GM23248 (cell line): Measurements from ENCODE around the gene HMGN3. TPM values are rescaled to one million over a fixed set of nuclear protein-coding genes. Genes with fewer than 3 reads are reported as not detected.

ENCODE experiments used
- DNase-seq: peaks from one replicate; pipeline ENCODE4 v3.0.0-alpha.2; 2015
- H2AFZ ChIP-seq: fragments of 200-600 bp; sonication (generic); 2 replicates; pipeline ENCODE4 v1.6.1; 2016; ENCODE audit warnings: antibody characterized with exemption
- H3F3A ChIP-seq: fragments of 200-600 bp; sonication (generic); 2 replicates; pipeline ENCODE4 v1.6.1; 2016; ENCODE audit warnings: mild to moderate bottlenecking, antibody characterized with exemption, mixed run types; ENCODE audit not compliant: insufficient read depth
- H3K27ac ChIP-seq: fragments of 200-600 bp; sonication (generic); 2 replicates; pipeline ENCODE4 v1.5.1; 2016; ENCODE audit warnings: mild to moderate bottlenecking
- H3K27me3 ChIP-seq: fragments of 200-600 bp; sonication (generic); replicated peaks from 2 replicates; pipeline ENCODE4 v1.6.1; 2016; ENCODE audit warnings: mild to moderate bottlenecking; ENCODE audit not compliant: insufficient read depth
- H3K36me3 ChIP-seq: fragments of 200-600 bp; sonication (generic); 2 replicates; pipeline ENCODE4 v1.6.1; 2016; ENCODE audit warnings: low read depth, mild to moderate bottlenecking
- H3K4me1 ChIP-seq: fragments of 200-600 bp; sonication (generic); 2 replicates; pipeline ENCODE4 v1.6.1; 2016; ENCODE audit warnings: mild to moderate bottlenecking; ENCODE audit not compliant: insufficient read depth
- H3K4me2 ChIP-seq: fragments of 200-600 bp; sonication (generic); one replicate; pipeline ENCODE4 v1.6.1; 2016; ENCODE audit warnings: mild to moderate bottlenecking; ENCODE audit not compliant: unreplicated experiment
- H3K4me3 ChIP-seq: fragments of 200-600 bp; sonication (generic); 2 replicates; pipeline ENCODE4 v1.5.1; 2016; ENCODE audit warnings: mild to moderate bottlenecking
- H3K79me2 ChIP-seq: fragments of 200-600 bp; sonication (generic); 2 replicates; pipeline ENCODE4 v1.6.1; 2016; ENCODE audit warnings: mild to moderate bottlenecking; ENCODE audit not compliant: insufficient read depth
- H3K9ac ChIP-seq: fragments of 200-600 bp; sonication (generic); 2 replicates; pipeline ENCODE4 v1.6.1; 2016; ENCODE audit warnings: mild to moderate bottlenecking
- H3K9me2 ChIP-seq: fragments of 200-600 bp; sonication (generic); 2 replicates; pipeline ENCODE4 v1.6.1; 2016; ENCODE audit warnings: mixed run types, mild to moderate bottlenecking, moderate library complexity; ENCODE audit not compliant: insufficient read depth
- H3K9me3 ChIP-seq: fragments of 200-600 bp; sonication (generic); one replicate; pipeline ENCODE4 v1.6.1; 2017; ENCODE audit warnings: low read depth
- H4K20me1 ChIP-seq: fragments of 200-600 bp; sonication (generic); 2 replicates; pipeline ENCODE4 v1.6.0; 2016; ENCODE audit not compliant: insufficient read depth
- EZH2 ChIP-seq: fragments of 200-600 bp; sonication (generic); IDR thresholded peaks from 2 replicates; pipeline ENCODE4 v1.6.1; 2018; ENCODE audit warnings: antibody characterized with exemption, mild to moderate bottlenecking; ENCODE audit not compliant: insufficient read depth, poor library complexity, severe bottlenecking
- EZH2phosphoT487 ChIP-seq: fragments of 200-600 bp; sonication (generic); IDR thresholded peaks from 2 replicates; pipeline ENCODE4 v1.6.1; 2018; ENCODE audit warnings: antibody characterized with exemption, moderate library complexity, mild to moderate bottlenecking, low read depth; ENCODE audit not compliant: insufficient read depth
- WGBS, 2 experiments: methylation state at CpG; one replicate each; pipeline ENCODE4 v1.1.6; 2015 to 2017; ENCODE audit warnings: low lambda C conversion rate in 2 of 2, low coverage in 1 of 2; ENCODE audit errors: missing lambda C conversion rate in 2 of 2; 5-methylcytosine and 5-hydroxymethylcytosine counted together
- in situ Hi-C: fragments of 300-500 bp; cut with MboI; formaldehyde crosslinking; loops from 2 replicates; pipeline ENCODE4 v1.15.0; 2020
- polyA plus RNA-seq: library from polyadenylated mRNA; unstranded; fragments of >200 nt; fragmentation: Nextera tagmentation; extraction: Ambion mirVana; gene quantifications from 2 replicates; pipeline ENCODE4 v1.2.1, GENCODE V29; 2016
- total RNA-seq: library from RNA; depleted of rRNA; stranded (reverse); fragments of >200 nt; shearing (Covaris generic); gene quantifications from 2 replicates; pipeline ENCODE4 v1.2.3, GENCODE V29; 2014

Gene HMGN3
- total and polyA plus RNA-seq, 2 experiments from 2014 or later, result 17.6 to 84.4 TPM

DNA sequence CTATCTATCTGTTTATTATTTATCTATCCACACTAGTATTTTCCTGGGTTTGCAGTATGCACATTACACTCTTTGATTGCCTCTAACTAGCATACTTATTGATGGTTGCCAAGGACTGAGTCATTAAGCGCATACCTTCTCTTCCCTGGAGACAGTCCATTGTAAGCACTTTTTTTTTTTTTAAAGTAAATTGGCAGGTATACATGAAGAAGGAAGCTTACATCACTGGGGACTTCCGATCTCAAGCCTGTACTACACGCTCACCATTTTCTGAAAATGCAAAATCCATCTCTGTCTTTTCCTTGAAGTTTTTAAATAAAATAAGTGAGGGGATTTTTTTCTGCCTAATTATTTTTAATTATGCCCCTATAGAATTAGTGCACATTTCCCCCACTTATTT is 63.5 kb downstream of the HMGN3 start:
- no peaks in the 10 kb centered on the region for H3K9me3 ChIP-seq
- no peak overlapping the region for H3K4me3 ChIP-seq
- H3K9me2 ChIP-seq, result no peaks in the 10 kb centered on the region
- no peaks in the 10 kb centered on the region for H3K79me2 ChIP-seq
- no peak overlapping the region for H3K27ac ChIP-seq
- in situ Hi-C loops, result no loop called here
- TF ChIP-seq EZH2phosphoT487, result no peak
- no peak for TF ChIP-seq EZH2
- no peak for DNase-seq
- no peaks in the 10 kb centered on the region for H3K27me3 ChIP-seq
- H2AFZ ChIP-seq, result no peak overlapping the region
- no peaks in the 10 kb centered on the region for H4K20me1 ChIP-seq
- no peak overlapping the region for H3K9ac ChIP-seq
- peaks cover 15% of the 10 kb centered on the region for H3K4me1 ChIP-seq
- no peak overlapping the region for H3K4me2 ChIP-seq
- H3K36me3 ChIP-seq, result no peaks in the 10 kb centered on the region
- peaks cover 17% of the 10 kb centered on the region for H3F3A ChIP-seq
- 93 to 94% methylated on average over 3 of the region's 3 CpGs for WGBS, 2 experiments

DNA sequence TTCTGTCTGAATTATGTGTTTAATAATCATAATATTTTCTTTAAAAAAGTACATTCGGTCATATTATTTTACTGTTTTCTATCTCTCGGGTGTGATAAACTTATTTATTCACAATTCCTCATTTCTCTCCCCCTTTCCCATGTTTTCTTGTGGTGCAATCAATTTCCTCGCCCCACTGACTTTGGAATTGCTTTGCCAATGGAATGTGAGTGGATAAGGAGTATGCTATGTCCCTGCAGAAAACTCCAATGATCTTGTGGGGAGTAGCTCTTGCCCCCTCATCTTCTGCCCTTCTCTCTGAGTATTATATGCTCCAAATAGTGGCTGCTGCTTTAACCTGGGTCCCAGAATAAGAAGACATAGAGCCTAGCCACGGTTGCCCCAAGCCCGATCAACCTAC is 64.1 kb downstream of the HMGN3 start:
- H4K20me1 ChIP-seq, result no peaks in the 10 kb centered on the region
- no peaks in the 10 kb centered on the region for H3K79me2 ChIP-seq
- peaks cover 15% of the 10 kb centered on the region for H3K4me1 ChIP-seq
- no peak overlapping the region for H3K4me3 ChIP-seq
- H3K36me3 ChIP-seq, result no peaks in the 10 kb centered on the region
- in situ Hi-C loops, result no loop called here
- no peaks in the 10 kb centered on the region for H3K9me3 ChIP-seq
- no peak overlapping the region for H3K9ac ChIP-seq
- H3K9me2 ChIP-seq, result no peaks in the 10 kb centered on the region
- no peak overlapping the region for H3K27ac ChIP-seq
- no peak for DNase-seq
- WGBS, 2 experiments, result 85 to 91% methylated on average over 5 of the region's 5 CpGs
- H3K27me3 ChIP-seq, result no peaks in the 10 kb centered on the region
- H2AFZ ChIP-seq, result no peak overlapping the region
- H3F3A ChIP-seq, result peaks cover 17% of the 10 kb centered on the region
- no peak for TF ChIP-seq EZH2phosphoT487
- H3K4me2 ChIP-seq, result no peak overlapping the region

- no peak overlapping the region for H3K27ac ChIP-seq
- peak overlapping the region; percentile 58 for H3K4me2 ChIP-seq
- peak; percentile 30 for DNase-seq
- in situ Hi-C loops, result no loop called here
- H3K9me3 ChIP-seq, result no peaks in the 10 kb centered on the region
- 55 to 63% methylated on average over 2 of the region's 2 CpGs for WGBS, 2 experiments
- H3K9ac ChIP-seq, result no peak overlapping the region
- no peaks in the 10 kb centered on the region for H3K27me3 ChIP-seq
- peak overlapping the region; percentile 52; the same call in 1 of the 2 replicates for H3K4me3 ChIP-seq
- H3K36me3 ChIP-seq, result no peaks in the 10 kb centered on the region
- TF ChIP-seq EZH2phosphoT487, result no peak
- TF ChIP-seq EZH2, result no peak
- H3F3A ChIP-seq, result peaks cover 17% of the 10 kb centered on the region
- H4K20me1 ChIP-seq, result no peaks in the 10 kb centered on the region
- no peaks in the 10 kb centered on the region for H3K79me2 ChIP-seq
- peak overlapping the region; percentile 64; the same call in 1 of the 2 replicates for H2AFZ ChIP-seq
- peaks cover 15% of the 10 kb centered on the region for H3K4me1 ChIP-seq
- H3K9me2 ChIP-seq, result no peaks in the 10 kb centered on the region
Observed at GRCh38 chr6:79168695-79168980, 65.8 kb downstream of the HMGN3 start.

DNA sequence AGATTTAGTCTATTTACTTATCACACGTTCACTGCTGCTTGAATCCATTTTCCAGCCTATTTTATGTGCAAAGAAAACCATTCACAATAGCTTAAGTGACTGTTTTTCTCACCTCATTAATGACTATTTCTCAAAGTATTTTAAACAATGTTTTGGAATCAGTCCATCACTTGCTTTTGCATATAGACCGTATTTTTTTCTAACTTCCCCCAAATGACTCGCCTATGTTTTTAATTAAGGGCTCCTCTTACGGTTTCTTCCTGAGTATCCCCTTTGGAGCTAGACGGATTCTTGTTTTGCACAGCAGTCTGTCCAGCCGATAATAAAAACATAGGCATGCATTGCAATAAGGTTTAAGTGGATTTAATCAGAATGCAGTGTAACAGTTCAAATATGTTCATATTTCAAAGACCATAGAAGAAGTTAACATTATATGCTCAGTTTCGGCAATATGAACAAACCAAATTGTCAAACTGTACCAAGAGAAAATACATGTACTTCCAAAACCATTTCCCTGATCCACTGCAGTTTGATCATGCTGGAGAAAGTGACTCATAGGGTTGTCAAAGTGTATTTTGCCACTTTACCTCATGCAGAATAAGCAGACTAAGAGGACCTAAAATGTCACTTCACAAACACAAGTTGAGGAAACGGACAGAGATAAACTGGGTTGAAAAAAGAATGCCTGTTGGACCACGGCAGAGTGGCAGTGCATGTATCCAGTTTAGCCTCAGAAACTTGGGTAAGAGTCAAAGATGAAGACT is 66.4 kb downstream of the HMGN3 start:
- Histone ChIP-seq H3F3A (peaks cover 17% of the 10 kb centered on the region), H3K9me3 (no peaks in the 10 kb centered on the region), H3K36me3 (no peaks in the 10 kb centered on the region), H3K4me2 (peak overlapping the region; percentile 58), H3K27me3 (no peaks in the 10 kb centered on the region), H3K79me2 (no peaks in the 10 kb centered on the region), H3K27ac (no peak overlapping the region), H4K20me1 (no peaks in the 10 kb centered on the region), H3K4me1 (peaks cover 15% of the 10 kb centered on the region), H2AFZ (peak overlapping the region; percentile 64), H3K4me3 (peak overlapping the region; percentile 52), H3K9ac (no peak overlapping the region), H3K9me2 (no peaks in the 10 kb centered on the region)
- TF ChIP-seq EZH2phosphoT487 (no peak), EZH2 (no peak)
- WGBS, 2 experiments, result 11 to 14% methylated on average over 9 of the region's 9 CpGs
- in situ Hi-C loops, result no loop called here
- DNase-seq, result peak; percentile 60

GRCh38 chr6:79159846-79160245 is 74.6 kb downstream of the HMGN3 start:
- Histone ChIP-seq H3K27me3 (no peaks in the 10 kb centered on the region), H3K27ac (no peak overlapping the region), H3K9me2 (no peaks in the 10 kb centered on the region), H3K9ac (no peak overlapping the region), H2AFZ (no peak overlapping the region), H3K9me3 (no peaks in the 10 kb centered on the region), H3F3A (no peaks in the 10 kb centered on the region), H3K4me2 (no peak overlapping the region), H3K4me3 (no peak overlapping the region), H3K4me1 (no peaks in the 10 kb centered on the region), H3K79me2 (no peaks in the 10 kb centered on the region), H3K36me3 (no peaks in the 10 kb centered on the region), H4K20me1 (no peaks in the 10 kb centered on the region)
- WGBS, 2 experiments, result 3 to 6% methylated on average over 1 of the region's 1 CpG
- TF ChIP-seq EZH2phosphoT487 (no peak), EZH2 (no peak)
- in situ Hi-C loops, result no loop called here
- DNase-seq, result no peak
